Activated B cell treated with CpG ODN at 0.5 μM for 24 hours (primary cell): ENCODE data around the gene GIGYF2. TPM values are rescaled to one million over a fixed set of nuclear protein-coding genes. Genes with fewer than 3 reads are reported as not detected.

ENCODE experiments used
- ATAC-seq: fragments of 200-7000 bp; cut with Tn5 transposase; one replicate; pipeline ENCODE4 v1.10.0; 2021; ENCODE audit warnings: low read depth, mild to moderate bottlenecking, moderate library complexity
- CTCF ChIA-PET: fragments of 350-600 bp; sonication (Branson Sonifier 250); formaldehyde crosslinking; loops from one replicate; lab custom pipeline; 2021; ENCODE audit warnings: antibody characterized with exemption; lab: Charles Lee
- POLR2A ChIA-PET: fragments of 350-600 bp; sonication (Branson Sonifier 250); formaldehyde crosslinking; loops from one replicate; lab custom pipeline; 2021; ENCODE audit warnings: antibody characterized with exemption; lab: Charles Lee
- DNase-seq: peaks from one replicate; pipeline ENCODE4 v3.0.0; 2022
- H3K27ac Mint-ChIP-seq: one replicate; pipeline ENCODE4 v1.8.0; 2020; ENCODE audit warnings: mixed read lengths
- H3K27me3 Mint-ChIP-seq: one replicate; pipeline ENCODE4 v1.8.0; 2021; ENCODE audit warnings: mixed read lengths
- H3K36me3 Mint-ChIP-seq: one replicate; pipeline ENCODE4 v1.8.0; 2021; ENCODE audit warnings: low read depth, mixed read lengths
- H3K4me1 Mint-ChIP-seq: one replicate; pipeline ENCODE4 v1.8.0; 2021; ENCODE audit warnings: mixed read lengths
- H3K4me3 Mint-ChIP-seq: one replicate; pipeline ENCODE4 v1.8.0; 2020; ENCODE audit warnings: mild to moderate bottlenecking, mixed read lengths
- H3K9me3 Mint-ChIP-seq: one replicate; pipeline ENCODE4 v1.8.0; 2020; ENCODE audit warnings: mixed read lengths
- CTCF ChIP-seq: fragments of 200-600 bp; IDR thresholded peaks from one replicate; pipeline ENCODE4 v1.8.0; 2022; ENCODE audit warnings: antibody characterized with exemption, mild to moderate bottlenecking
- intact Hi-C: fragments of 100-400 bp; cut with micrococcal nuclease; formaldehyde crosslinking; loops from one replicate; pipeline ENCODE4 v1.15.1; 2024
- total RNA-seq: library from RNA; stranded (reverse); gene quantifications from 2 replicates; pipeline ENCODE4 v1.2.3, GENCODE V29; 2022

The GIGYF2 gene
- total RNA-seq, 1 donor from 2014 or later: 77.9 TPM

GRCh38 chr2:232658217-232658785 is 38.8 kb upstream of the GIGYF2 start:
- no peak for TF ChIP-seq CTCF
- Mint-ChIP-seq H3K4me1 (no peaks in the 10 kb centered on the region), H3K9me3 (no peaks in the 10 kb centered on the region), H3K27me3 (peaks cover 12% of the 10 kb centered on the region), H3K36me3 (no peaks in the 10 kb centered on the region), H3K4me3 (no peak overlapping the region), H3K27ac (no peak overlapping the region)
- ChIA-PET CTCF (no interaction called here), POLR2A (no interaction called here)
- ATAC-seq: no peak
- DNase-seq: no peak
- intact Hi-C loops: no loop called here

- ChIA-PET POLR2A (no interaction called here), CTCF (no interaction called here)
- ATAC-seq: no peak
- DNase-seq: no peak
- TF ChIP-seq CTCF: no peak
- intact Hi-C loops: no loop called here
- Mint-ChIP-seq H3K36me3 (no peaks in the 10 kb centered on the region), H3K27me3 (peaks cover 12% of the 10 kb centered on the region), H3K4me3 (no peak overlapping the region), H3K4me1 (no peaks in the 10 kb centered on the region), H3K9me3 (no peaks in the 10 kb centered on the region), H3K27ac (no peak overlapping the region)
Observed at GRCh38 chr2:232659359-232659758, 37.8 kb upstream of the GIGYF2 start.

- no peak for DNase-seq
- TF ChIP-seq CTCF: no peak
- Mint-ChIP-seq H3K27ac (no peak overlapping the region), H3K27me3 (peaks cover 15% of the 10 kb centered on the region), H3K9me3 (no peaks in the 10 kb centered on the region), H3K36me3 (no peaks in the 10 kb centered on the region), H3K4me1 (no peaks in the 10 kb centered on the region), H3K4me3 (no peak overlapping the region)
- CTCF ChIA-PET: no interaction called here
- intact Hi-C loops: no loop called here
- no peak for ATAC-seq
- POLR2A ChIA-PET: no interaction called here
Observed at GRCh38 chr2:232662486-232663260, 34.5 kb upstream of the GIGYF2 start.

- peaks cover 22% of the 10 kb centered on the region for H3K27me3 Mint-ChIP-seq
- TF ChIP-seq CTCF: no peak
- intact Hi-C loops: no loop called here
- ChIA-PET POLR2A (no interaction called here), CTCF (no interaction called here)
- H3K36me3 Mint-ChIP-seq: no peaks in the 10 kb centered on the region
- no peaks in the 10 kb centered on the region for H3K9me3 Mint-ChIP-seq
- H3K27ac Mint-ChIP-seq: no peak overlapping the region
- ATAC-seq (no peak), DNase-seq (no peak)
- H3K4me1 Mint-ChIP-seq: no peaks in the 10 kb centered on the region
- H3K4me3 Mint-ChIP-seq: no peak overlapping the region
Observed at GRCh38 chr2:232666051-232666805, 30.9 kb upstream of the GIGYF2 start.

- H3K27ac Mint-ChIP-seq: no peak overlapping the region
- DNase-seq (no peak), ATAC-seq (no peak)
- no peaks in the 10 kb centered on the region for H3K4me1 Mint-ChIP-seq
- H3K9me3 Mint-ChIP-seq: no peaks in the 10 kb centered on the region
- no peaks in the 10 kb centered on the region for H3K36me3 Mint-ChIP-seq
- ChIA-PET CTCF (no interaction called here), POLR2A (no interaction called here)
- TF ChIP-seq CTCF: no peak
- H3K27me3 Mint-ChIP-seq: peaks cover 17% of the 10 kb centered on the region
- intact Hi-C loops: no loop called here
- no peak overlapping the region for H3K4me3 Mint-ChIP-seq
Observed at GRCh38 chr2:232667989-232668583, 29.0 kb upstream of the GIGYF2 start.
